Thoracic aorta (tissue), 2 donors: Measurements from ENCODE around the gene PARP16. TPM values are rescaled to one million over a fixed set of nuclear protein-coding genes. Genes with fewer than 3 reads are reported as not detected.

Source experiments
- ATAC-seq: fragments of 150-250 bp; one replicate; pipeline ENCODE4 v1.8.0; 2017; ENCODE audit warnings: low read depth; ENCODE audit not compliant: insufficient number of reproducible peaks, low FRiP score
- DNase-seq: peaks from one replicate; pipeline ENCODE4 v3.0.0-alpha.2; 2020; ENCODE audit warnings: low spot score
- H3K27ac ChIP-seq, 2 donors: fragments of 200-600 bp; sonication (generic); 1 replicate in 1 of 2; 2 replicates in 1 of 2; pipeline ENCODE4 v1.5.1; 2016; ENCODE audit warnings: mild to moderate bottlenecking in 2 of 2, moderate library complexity in 2 of 2
- H3K27me3 ChIP-seq: fragments of 200-600 bp; sonication (generic); replicated peaks from 2 replicates; pipeline ENCODE4 v1.6.0; 2016; ENCODE audit warnings: mild to moderate bottlenecking; ENCODE audit not compliant: insufficient read depth
- H3K36me3 ChIP-seq: fragments of 200-600 bp; sonication (generic); one replicate; pipeline ENCODE4 v1.5.1; 2016
- H3K4me1 ChIP-seq, 2 donors: fragments of 200-600 bp; sonication (generic); 1 replicate in 1 of 2; 2 replicates in 1 of 2; pipeline versions ENCODE4 v1.5.1 to v1.6.0; 2016; ENCODE audit warnings: low read depth in 2 of 2, mild to moderate bottlenecking in 1 of 2; ENCODE audit not compliant: control insufficient read depth in 1 of 2
- H3K4me3 ChIP-seq: fragments of 200-600 bp; sonication (generic); 2 replicates; pipeline ENCODE4 v1.5.1; 2016; ENCODE audit warnings: mild to moderate bottlenecking
- H3K9me3 ChIP-seq: fragments of 200-600 bp; sonication (generic); 2 replicates; pipeline ENCODE4 v1.5.1; 2016
- CTCF ChIP-seq: fragments of 200-600 bp; sonication (generic); IDR thresholded peaks from one replicate; pipeline ENCODE4 v1.5.1; 2019; ENCODE audit warnings: antibody characterized with exemption
- total RNA-seq, 2 donors: library from RNA; depleted of rRNA; stranded (reverse); fragments of >200 nt; gene quantifications; one replicate each; pipeline versions ENCODE4 v1.1.0 to v1.2.3, GENCODE V29; 2016

PARP16 gene
- total RNA-seq, 2 donors from 2014 or later: 7.2 to 15.4 TPM

GRCh38 chr15:65329984-65330735, 43.5 kb upstream of the PARP16 start:
- Histone ChIP-seq H3K36me3 (no peaks in the 10 kb centered on the region), H3K4me3 (no peak overlapping the region), H3K9me3 (no peaks in the 10 kb centered on the region), H3K4me1 (no peaks in the 10 kb centered on the region), H3K27me3 (no peaks in the 10 kb centered on the region), H3K27ac (no peak overlapping the region)
- ATAC-seq (no peak), DNase-seq (no peak)
- no peak for TF ChIP-seq CTCF

- Histone ChIP-seq H3K27ac (no peak overlapping the region), H3K4me1 (no peaks in the 10 kb centered on the region), H3K9me3 (no peaks in the 10 kb centered on the region), H3K36me3 (no peaks in the 10 kb centered on the region), H3K4me3 (no peak overlapping the region), H3K27me3 (no peaks in the 10 kb centered on the region)
- TF ChIP-seq CTCF: no peak
- ATAC-seq: no peak
- no peak for DNase-seq
These were observed 42.8 kb upstream of the PARP16 start for GRCh38 chr15:65329288-65329983.

GRCh38 chr15:65328506-65329287, 42.0 kb upstream of the PARP16 start:
- TF ChIP-seq CTCF: no peak
- DNase-seq (no peak), ATAC-seq (no peak)
- Histone ChIP-seq H3K36me3 (no peaks in the 10 kb centered on the region), H3K4me3 (no peak overlapping the region), H3K27me3 (no peaks in the 10 kb centered on the region), H3K27ac (no peak overlapping the region), H3K4me1 (no peaks in the 10 kb centered on the region), H3K9me3 (no peaks in the 10 kb centered on the region)

- H3K27me3 ChIP-seq: no peaks in the 10 kb centered on the region
- ATAC-seq (no peak), DNase-seq (no peak)
- H3K36me3 ChIP-seq: no peaks in the 10 kb centered on the region
- H3K9me3 ChIP-seq: no peaks in the 10 kb centered on the region
- no peak overlapping the region for H3K4me3 ChIP-seq
- no peak for TF ChIP-seq CTCF
- H3K27ac ChIP-seq: no peak overlapping the region
- no peaks in the 10 kb centered on the region for H3K4me1 ChIP-seq
These were observed 41.1 kb upstream of the PARP16 start for GRCh38 chr15:65327651-65328393.
